ENCODE data around the gene ZFPL1. TPM values are rescaled to one million over a fixed set of nuclear protein-coding genes. Genes with fewer than 3 reads are reported as not detected.
A peak's percentile ranks its signal among the peaks of the same experiment; 100 is the strongest.

The ZFPL1 gene
- total RNA-seq, 2 experiments from 2014 or later = 28.3 to 31.3 TPM

- intact Hi-C loops (cut with micrococcal nuclease) = loop anchor here (5.0 kb wide), 2 partner anchors 56 to 71 kb away; partner anchors contain the start of genes ARL2 and SNX15
- CTCF ChIA-PET = interaction anchor here (0.7 to 2.2 kb wide), 5 partner anchors 14 to 250 kb away, joined by 3 to 8 read pairs (median 3); partner anchors contain the start of gene ARL2
- DNase-seq = peak; percentile 34
- Mint-ChIP-seq H3K27ac (peak overlapping the region; percentile 96), H3K4me3 (peak overlapping the region; percentile 99), H3K9me3 (no peaks in the 10 kb centered on the region), H3K4me1 (ENCODE audit: low read depth) (peaks cover 43% of the 10 kb centered on the region), H3K27me3 (no peaks in the 10 kb centered on the region), H3K36me3 (peaks cover 57% of the 10 kb centered on the region)
- POLR2A ChIA-PET = interaction anchor here (0.5 to 3.5 kb wide), 9 partner anchors 9 to 248 kb away, joined by 3 to 17 read pairs (median 4); partner anchors contain the start of genes FAU, MRPL49, SAC3D1 and VPS51
Observed at GRCh38 chr11:65083134-65083833, 738 bp upstream of the ZFPL1 start.

GRCh38 chr11:65084598-65085375 lies 765 bp downstream of the ZFPL1 start:
- intact Hi-C loops (cut with micrococcal nuclease) = loop anchor here (1.0 to 5.0 kb wide), 7 partner anchors 12 to 72 kb away; partner anchors contain the start of genes ARL2, FAU, MRPL49 and SAC3D1
- Mint-ChIP-seq H3K4me3 (peak overlapping the region; percentile 99), H3K9me3 (no peaks in the 10 kb centered on the region), H3K36me3 (peaks cover 59% of the 10 kb centered on the region), H3K4me1 (ENCODE audit: low read depth) (peaks cover 33% of the 10 kb centered on the region), H3K27ac (peak overlapping the region; percentile 96), H3K27me3 (no peaks in the 10 kb centered on the region)
- DNase-seq = no peak
- ChIA-PET CTCF (interaction anchor here (1.2 to 1.3 kb wide), 2 partner anchors 25 to 238 kb away, joined by 4 to 5 read pairs; no protein-coding TSS in a partner anchor), POLR2A (interaction anchor here (1.2 kb wide), 1 partner anchor 12 kb away, joined by 3 read pairs; no protein-coding TSS in a partner anchor)

GRCh38 chr11:65085446-65085845 lies 1.4 kb downstream of the ZFPL1 start:
- POLR2A ChIA-PET = interaction anchor here (1.2 kb wide), 1 partner anchor 11 kb away, joined by 3 read pairs; no protein-coding TSS in a partner anchor
- Mint-ChIP-seq H3K9me3 (no peaks in the 10 kb centered on the region), H3K36me3 (peaks cover 54% of the 10 kb centered on the region), H3K4me1 (ENCODE audit: low read depth) (peaks cover 33% of the 10 kb centered on the region), H3K27me3 (no peaks in the 10 kb centered on the region), H3K27ac (peak overlapping the region; percentile 96), H3K4me3 (peak overlapping the region; percentile 99)
- intact Hi-C loops (cut with micrococcal nuclease) = no loop called here
- CTCF ChIA-PET = interaction anchor here (0.6 to 1.3 kb wide), 3 partner anchors 23 to 238 kb away, joined by 3 to 5 read pairs (median 4); no protein-coding TSS in a partner anchor
- no peak for DNase-seq

GRCh38 chr11:65086809-65087208 lies 2.8 kb downstream of the ZFPL1 start:
- H3K27ac Mint-ChIP-seq = no peak overlapping the region

GRCh38 chr11:65087216-65087615 lies 3.2 kb downstream of the ZFPL1 start:
- H3K36me3 Mint-ChIP-seq = peaks cover 40% of the 10 kb centered on the region
- CTCF ChIA-PET = no interaction called here
- intact Hi-C loops (cut with micrococcal nuclease) = no loop called here

More at GRCh38 chr11:65086809-65087208, 2.8 kb downstream of the ZFPL1 start:
- Mint-ChIP-seq H3K4me1 (ENCODE audit: low read depth) (peaks cover 27% of the 10 kb centered on the region), H3K36me3 (peaks cover 44% of the 10 kb centered on the region), H3K4me3 (no peak overlapping the region), H3K27me3 (no peaks in the 10 kb centered on the region), H3K9me3 (no peaks in the 10 kb centered on the region)
- ChIA-PET CTCF (no interaction called here), POLR2A (no interaction called here)
- DNase-seq = no peak
- intact Hi-C loops (cut with micrococcal nuclease) = no loop called here

GRCh38 chr11:65087827-65088226 lies 3.8 kb downstream of the ZFPL1 start:
- no peak for DNase-seq
- POLR2A ChIA-PET = no interaction called here
- Mint-ChIP-seq H3K36me3 (peaks cover 36% of the 10 kb centered on the region), H3K4me3 (no peak overlapping the region), H3K27me3 (no peaks in the 10 kb centered on the region), H3K4me1 (ENCODE audit: low read depth) (peaks cover 19% of the 10 kb centered on the region), H3K9me3 (no peaks in the 10 kb centered on the region), H3K27ac (no peak overlapping the region)
- intact Hi-C loops (cut with micrococcal nuclease) = no loop called here
- CTCF ChIA-PET = no interaction called here

More at GRCh38 chr11:65087216-65087615, 3.2 kb downstream of the ZFPL1 start:
- no peaks in the 10 kb centered on the region for H3K27me3 Mint-ChIP-seq
- H3K27ac Mint-ChIP-seq = no peak overlapping the region
- H3K9me3 Mint-ChIP-seq = no peaks in the 10 kb centered on the region
- peaks cover 24% of the 10 kb centered on the region for H3K4me1 Mint-ChIP-seq (ENCODE audit: low read depth)
- POLR2A ChIA-PET = no interaction called here
- H3K4me3 Mint-ChIP-seq = no peak overlapping the region
- DNase-seq = no peak

GRCh38 chr11:65089621-65090020 lies 5.6 kb downstream of the ZFPL1 start:
- Mint-ChIP-seq H3K4me1 (ENCODE audit: low read depth) (peaks cover 13% of the 10 kb centered on the region), H3K36me3 (peaks cover 22% of the 10 kb centered on the region), H3K4me3 (no peak overlapping the region), H3K9me3 (no peaks in the 10 kb centered on the region), H3K27me3 (no peaks in the 10 kb centered on the region), H3K27ac (no peak overlapping the region)
- ChIA-PET CTCF (no interaction called here), POLR2A (no interaction called here)
- DNase-seq = no peak
- intact Hi-C loops (cut with micrococcal nuclease) = no loop called here

GRCh38 chr11:65090628-65091027 lies 6.6 kb downstream of the ZFPL1 start:
- ChIA-PET CTCF (interaction anchor here (0.6 to 1.1 kb wide), 2 partner anchors 21 to 22 kb away, joined by 3 read pairs; partner anchors contain the start of gene TM7SF2), POLR2A (interaction anchor here (0.8 kb wide), 1 partner anchor 9 kb away, joined by 3 read pairs; no protein-coding TSS in a partner anchor)
- Mint-ChIP-seq H3K27me3 (no peaks in the 10 kb centered on the region), H3K4me1 (ENCODE audit: low read depth) (peaks cover 5% of the 10 kb centered on the region), H3K4me3 (no peak overlapping the region), H3K36me3 (peaks cover 20% of the 10 kb centered on the region), H3K27ac (no peak overlapping the region), H3K9me3 (no peaks in the 10 kb centered on the region)
- no peak for DNase-seq
- intact Hi-C loops (cut with micrococcal nuclease) = no loop called here

- Mint-ChIP-seq H3K27ac (peak overlapping the region; percentile 97), H3K9me3 (no peaks in the 10 kb centered on the region), H3K4me3 (peak overlapping the region; percentile 93), H3K27me3 (no peaks in the 10 kb centered on the region), H3K36me3 (peaks cover 7% of the 10 kb centered on the region), H3K4me1 (ENCODE audit: low read depth) (peaks cover 17% of the 10 kb centered on the region)
- intact Hi-C loops (cut with micrococcal nuclease) = no loop called here
- no peak for DNase-seq
- ChIA-PET CTCF (interaction anchor here (0.8 to 13.1 kb wide), 3 partner anchors 16 to 69 kb away, joined by 3 to 122 read pairs (median 6); partner anchors contain the start of genes SNX15, TM7SF2 and ZNHIT2), POLR2A (interaction anchor here (0.6 to 2.4 kb wide), 7 partner anchors 16 to 231 kb away, joined by 3 to 15 read pairs (median 6); partner anchors contain the start of genes ARL2, FAU, MRPL49 and TM7SF2)
Observed at GRCh38 chr11:65095427-65095826, 11.4 kb downstream of the ZFPL1 start.

- DNase-seq = peak; percentile 91
- peak within 1 kb of the TSS; percentile 97 for H3K27ac Mint-ChIP-seq
- ChIA-PET POLR2A (interaction anchor here (0.6 to 2.4 kb wide), 12 partner anchors 10 to 333 kb away, joined by 3 to 17 read pairs (median 4); partner anchors contain the start of genes ARL2, CDCA5, FAU and MRPL49), CTCF (interaction anchor here (1.6 to 13.1 kb wide), 2 partner anchors 15 to 21 kb away, joined by 6 to 122 read pairs; partner anchors contain the start of genes TM7SF2 and ZNHIT2)
- intact Hi-C loops (cut with micrococcal nuclease) = loop anchor here (1.0 kb wide), 4 partner anchors 12 to 37 kb away; partner anchors contain the start of genes CDCA5, ZFPL1 and ZNHIT2
- H3K27me3 Mint-ChIP-seq = no peaks in the 10 kb centered on the region
- peaks cover 7% of the 10 kb centered on the region for H3K36me3 Mint-ChIP-seq
- H3K9me3 Mint-ChIP-seq = no peaks in the 10 kb centered on the region
- H3K4me1 Mint-ChIP-seq (ENCODE audit: low read depth) = peaks cover 17% of the 10 kb centered on the region
- H3K4me3 Mint-ChIP-seq = peak within 1 kb of the TSS; percentile 93
Observed at GRCh38 chr11:65095974-65096806, 12.2 kb downstream of the ZFPL1 start, which contains the start of gene VPS51. TSS of gene VPS51 (plus strand) at chr11:65096214. CDS start at chr11:65096251, 37 bp downstream.
